Measurements from ENCODE around the gene RPUSD1. TPM values are rescaled to one million over a fixed set of nuclear protein-coding genes. Genes with fewer than 3 reads are reported as not detected.

RPUSD1 gene
- total RNA-seq, 1 experiment from 2014 or later, result 59.9 TPM

DNA sequence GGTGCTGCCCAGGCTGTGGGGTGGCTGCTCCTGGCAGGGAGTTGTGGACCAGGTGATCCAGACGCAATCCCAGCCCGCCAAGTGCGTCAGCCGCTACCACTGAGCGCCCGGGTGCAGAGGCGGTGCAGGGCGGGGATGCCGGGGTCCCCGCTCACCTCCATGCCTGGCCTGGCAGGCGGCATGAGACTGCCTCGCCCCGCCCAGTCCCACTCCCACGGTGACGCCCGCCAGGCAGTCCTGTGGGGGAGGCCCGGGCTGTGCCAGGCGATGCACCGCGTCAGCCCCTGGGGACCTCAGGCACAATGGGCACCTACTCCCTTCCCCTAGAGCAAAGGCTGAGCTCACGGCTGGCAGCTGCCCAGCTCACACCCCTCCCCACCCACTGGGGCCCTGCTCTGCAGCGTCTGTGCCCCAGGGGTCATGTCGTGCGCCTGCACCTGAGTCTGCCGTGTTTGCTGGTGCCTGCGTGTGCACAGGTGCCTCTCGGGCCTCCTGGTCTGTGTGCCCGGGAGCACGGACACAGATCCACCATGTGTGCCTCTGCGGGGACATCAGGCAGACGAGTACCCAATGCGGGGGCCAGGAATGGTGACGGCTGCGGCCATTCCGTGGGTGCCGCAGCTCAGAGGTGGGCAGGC, 5.3 kb downstream of the RPUSD1 start:
- TF ChIP-seq JUND (IDR thresholded peaks at IDR 0.05) (no peak), ZNF274 (IDR thresholded peaks at IDR 0.05; ENCODE audit: low read depth, low read length) (no peak), ELF1 (IDR thresholded peaks at IDR 0.05; ENCODE audit: borderline replicate concordance, low read depth) (no peak), EGR1 (IDR thresholded peaks at IDR 0.05; ENCODE audit: low read depth) (no peak), TCF7L2 (IDR thresholded peaks at IDR 0.05; ENCODE audit: borderline replicate concordance, extremely low read depth, insufficient read depth, insufficient read length) (no peak), ZFX (IDR thresholded peaks at IDR 0.05) (no peak), CEBPB (IDR thresholded peaks at IDR 0.05; ENCODE audit: low read depth) (no peak), EZH2 (IDR thresholded peaks at IDR 0.05) (no peak)
- H3K9ac ChIP-seq (ENCODE audit: low read length), result no peak overlapping the region
- no peaks in the 10 kb centered on the region for H3K27me3 ChIP-seq (ENCODE audit: insufficient read depth, low read length)
- intact Hi-C loops (cut with micrococcal nuclease), result no loop called here
- BruUV-seq (replicated peaks), result no TSS peak
- peaks cover 9 to 38% of the 10 kb centered on the region in 2 experiments for H3K4me1 ChIP-seq (ENCODE audit: control insufficient read depth in 1 of 2, insufficient read depth in 2 of 2, low read length in 2 of 2)
- H3K9me2 ChIP-seq (ENCODE audit: insufficient read depth), result no peaks in the 10 kb centered on the region
- ChIA-PET RAD21 (ENCODE audit: low non-redundant PET in 1 of 2, low total read pairs in 2 of 2, uncharacterized antibody in 2 of 2, unreplicated experiment in 2 of 2) (no interaction called here), POLR2A (interaction anchor here (0.7 kb wide), 1 partner anchor 10 kb away, joined by 3 read pairs; no protein-coding TSS in a partner anchor), CTCF (no interaction called here)
- ATAC-seq, result no peak
- no peak overlapping the region for H3K4me3 ChIP-seq (replicated peaks in 1 of 2; ENCODE audit: low read depth in 1 of 2, low read length in 2 of 2)
- H3K36me3 ChIP-seq (ENCODE audit: control insufficient read depth in 1 of 2, insufficient read depth in 2 of 2, low read length in 2 of 2), result peaks cover 5 to 15% of the 10 kb centered on the region in 2 experiments; a peak in 3 of 4 replicates
- H2AFZ ChIP-seq (ENCODE audit: low read depth, low read length, poor library complexity, severe bottlenecking), result no peak overlapping the region
- no peak overlapping the region for H3K27ac ChIP-seq (ENCODE audit: low read depth, low read length)
- no peak for DNase-seq (ENCODE audit: low read depth, low spot score)
- H3K9me3 ChIP-seq (ENCODE audit: control insufficient read depth in 1 of 2, insufficient read depth in 1 of 2, low read depth in 1 of 2, low read length in 2 of 2), result no peaks in the 10 kb centered on the region
- no peak overlapping the region for H3K4me2 ChIP-seq (ENCODE audit: low read length)
- H4K20me1 ChIP-seq (ENCODE audit: insufficient read depth), result no peaks in the 10 kb centered on the region
- peaks cover 21% of the 10 kb centered on the region for H3K79me2 ChIP-seq (ENCODE audit: insufficient read depth, low read length)

DNA sequence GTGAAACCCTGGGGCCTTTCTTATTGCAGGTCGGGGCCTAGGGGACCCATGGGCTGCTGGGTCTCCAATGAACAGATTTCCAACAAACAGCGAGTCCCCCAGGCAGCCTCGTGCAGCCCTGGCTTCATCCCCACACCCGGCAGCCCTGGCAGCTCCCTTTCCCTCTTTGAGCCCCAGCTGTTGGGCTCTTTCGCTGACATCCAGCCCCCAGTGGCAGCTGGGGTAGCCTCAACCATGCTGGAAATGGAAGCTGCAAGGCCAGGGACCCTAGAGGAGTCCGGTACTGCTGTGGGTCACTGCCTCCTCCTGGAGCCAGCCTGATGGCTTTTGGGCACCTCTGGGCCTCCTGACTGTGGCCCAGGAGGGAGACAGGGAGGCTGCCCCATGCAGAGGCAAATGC, 5.9 kb downstream of the RPUSD1 start:
- H3K4me3 ChIP-seq (replicated peaks in 1 of 2; ENCODE audit: low read depth in 1 of 2, low read length in 2 of 2), result no peak overlapping the region
- H3K27me3 ChIP-seq (ENCODE audit: insufficient read depth, low read length), result no peaks in the 10 kb centered on the region
- no TSS peak for BruUV-seq (replicated peaks)
- H3K36me3 ChIP-seq (ENCODE audit: control insufficient read depth in 1 of 2, insufficient read depth in 2 of 2, low read length in 2 of 2), result peaks cover 5 to 15% of the 10 kb centered on the region in 2 experiments; a peak in 3 of 4 replicates
- no peaks in the 10 kb centered on the region for H3K9me3 ChIP-seq (ENCODE audit: control insufficient read depth in 1 of 2, insufficient read depth in 1 of 2, low read depth in 1 of 2, low read length in 2 of 2)
- no peak overlapping the region for H3K27ac ChIP-seq (ENCODE audit: low read depth, low read length)
- no peak overlapping the region for H2AFZ ChIP-seq (ENCODE audit: low read depth, low read length, poor library complexity, severe bottlenecking)
- H3K9me2 ChIP-seq (ENCODE audit: insufficient read depth), result no peaks in the 10 kb centered on the region
- H3K4me2 ChIP-seq (ENCODE audit: low read length), result no peak overlapping the region
- CTCF ChIA-PET, result no interaction called here
- no peaks in the 10 kb centered on the region for H4K20me1 ChIP-seq (ENCODE audit: insufficient read depth)
- TF ChIP-seq, protein P1, sequence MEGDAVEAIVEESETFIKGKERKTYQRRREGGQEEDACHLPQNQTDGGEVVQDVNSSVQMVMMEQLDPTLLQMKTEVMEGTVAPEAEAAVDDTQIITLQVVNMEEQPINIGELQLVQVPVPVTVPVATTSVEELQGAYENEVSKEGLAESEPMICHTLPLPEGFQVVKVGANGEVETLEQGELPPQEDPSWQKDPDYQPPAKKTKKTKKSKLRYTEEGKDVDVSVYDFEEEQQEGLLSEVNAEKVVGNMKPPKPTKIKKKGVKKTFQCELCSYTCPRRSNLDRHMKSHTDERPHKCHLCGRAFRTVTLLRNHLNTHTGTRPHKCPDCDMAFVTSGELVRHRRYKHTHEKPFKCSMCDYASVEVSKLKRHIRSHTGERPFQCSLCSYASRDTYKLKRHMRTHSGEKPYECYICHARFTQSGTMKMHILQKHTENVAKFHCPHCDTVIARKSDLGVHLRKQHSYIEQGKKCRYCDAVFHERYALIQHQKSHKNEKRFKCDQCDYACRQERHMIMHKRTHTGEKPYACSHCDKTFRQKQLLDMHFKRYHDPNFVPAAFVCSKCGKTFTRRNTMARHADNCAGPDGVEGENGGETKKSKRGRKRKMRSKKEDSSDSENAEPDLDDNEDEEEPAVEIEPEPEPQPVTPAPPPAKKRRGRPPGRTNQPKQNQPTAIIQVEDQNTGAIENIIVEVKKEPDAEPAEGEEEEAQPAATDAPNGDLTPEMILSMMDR (IDR thresholded peaks at IDR 0.05 in 2 of 3, conservative IDR thresholded peaks at IDR 0.05 in 1 of 3; ENCODE audit: borderline replicate concordance in 1 of 3, insufficient read depth in 1 of 3, low read depth in 2 of 3, low read length in 2 of 3), result no peak
- no peak for TF ChIP-seq CEBPB (IDR thresholded peaks at IDR 0.05; ENCODE audit: low read depth)
- TF ChIP-seq, protein P2, sequence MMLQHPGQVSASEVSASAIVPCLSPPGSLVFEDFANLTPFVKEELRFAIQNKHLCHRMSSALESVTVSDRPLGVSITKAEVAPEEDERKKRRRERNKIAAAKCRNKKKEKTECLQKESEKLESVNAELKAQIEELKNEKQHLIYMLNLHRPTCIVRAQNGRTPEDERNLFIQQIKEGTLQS (IDR thresholded peaks at IDR 0.05), result no peak
- TF ChIP-seq ELF1 (IDR thresholded peaks at IDR 0.05; ENCODE audit: borderline replicate concordance, low read depth), result no peak
- TF ChIP-seq, protein P3, sequence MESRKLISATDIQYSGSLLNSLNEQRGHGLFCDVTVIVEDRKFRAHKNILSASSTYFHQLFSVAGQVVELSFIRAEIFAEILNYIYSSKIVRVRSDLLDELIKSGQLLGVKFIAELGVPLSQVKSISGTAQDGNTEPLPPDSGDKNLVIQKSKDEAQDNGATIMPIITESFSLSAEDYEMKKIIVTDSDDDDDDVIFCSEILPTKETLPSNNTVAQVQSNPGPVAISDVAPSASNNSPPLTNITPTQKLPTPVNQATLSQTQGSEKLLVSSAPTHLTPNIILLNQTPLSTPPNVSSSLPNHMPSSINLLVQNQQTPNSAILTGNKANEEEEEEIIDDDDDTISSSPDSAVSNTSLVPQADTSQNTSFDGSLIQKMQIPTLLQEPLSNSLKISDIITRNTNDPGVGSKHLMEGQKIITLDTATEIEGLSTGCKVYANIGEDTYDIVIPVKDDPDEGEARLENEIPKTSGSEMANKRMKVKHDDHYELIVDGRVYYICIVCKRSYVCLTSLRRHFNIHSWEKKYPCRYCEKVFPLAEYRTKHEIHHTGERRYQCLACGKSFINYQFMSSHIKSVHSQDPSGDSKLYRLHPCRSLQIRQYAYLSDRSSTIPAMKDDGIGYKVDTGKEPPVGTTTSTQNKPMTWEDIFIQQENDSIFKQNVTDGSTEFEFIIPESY (IDR thresholded peaks at IDR 0.05; ENCODE audit: extremely low read depth, insufficient replicate concordance, low read length), result no peak
- no peak for TF ChIP-seq SIN3A (IDR thresholded peaks at IDR 0.05; ENCODE audit: low read depth)
- TF ChIP-seq, protein P4, sequence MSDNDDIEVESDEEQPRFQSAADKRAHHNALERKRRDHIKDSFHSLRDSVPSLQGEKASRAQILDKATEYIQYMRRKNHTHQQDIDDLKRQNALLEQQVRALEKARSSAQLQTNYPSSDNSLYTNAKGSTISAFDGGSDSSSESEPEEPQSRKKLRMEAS (IDR thresholded peaks at IDR 0.05), result no peak
- TF ChIP-seq RAD21 (IDR thresholded peaks at IDR 0.05; ENCODE audit: low read depth), result no peak
- peaks cover 15% of the 10 kb centered on the region for H3K79me2 ChIP-seq (ENCODE audit: insufficient read depth, low read length)
- DNase-seq (ENCODE audit: low read depth, low spot score), result no peak
- intact Hi-C loops (cut with micrococcal nuclease), result no loop called here
- RAD21 ChIA-PET (ENCODE audit: low non-redundant PET in 1 of 2, low total read pairs in 2 of 2, uncharacterized antibody in 2 of 2, unreplicated experiment in 2 of 2), result no interaction called here
- peaks cover 15 to 42% of the 10 kb centered on the region in 2 experiments for H3K4me1 ChIP-seq (ENCODE audit: control insufficient read depth in 1 of 2, insufficient read depth in 2 of 2, low read length in 2 of 2)
- no peak overlapping the region for H3K9ac ChIP-seq (ENCODE audit: low read length)
- no peak for ATAC-seq
- POLR2A ChIA-PET, result no interaction called here

All from HCT116 (cell line).